SKM-1 treated with dmso at 0.1 percent for 144 hours (cell line): Measurements from ENCODE around the gene NR4A3.
"Not testable (repeated sequence)": the region's sequence is repeated elsewhere in the genome, so short reads cannot be mapped to it uniquely, and the experiment has no call there.

Experiments
- DNase-seq: peaks from one replicate; lab custom pipeline; 2025; ENCODE audit not compliant: unreplicated experiment; lab: John Stamatoyannopoulos, UW

The NR4A3 gene

DNA sequence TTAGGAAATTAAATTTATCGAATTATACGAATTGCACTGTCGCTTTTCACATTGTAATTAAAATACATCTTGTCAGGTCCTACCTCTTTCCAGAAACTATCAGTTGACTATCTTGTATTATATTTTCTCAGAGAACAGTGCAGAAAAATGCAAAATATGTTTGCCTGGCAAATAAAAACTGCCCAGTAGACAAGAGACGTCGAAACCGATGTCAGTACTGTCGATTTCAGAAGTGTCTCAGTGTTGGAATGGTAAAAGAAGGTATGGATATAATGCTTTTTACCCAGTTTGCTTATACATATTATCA lies 10.8 kb downstream of the NR4A3 start:
- DNase-seq = no peak

DNA sequence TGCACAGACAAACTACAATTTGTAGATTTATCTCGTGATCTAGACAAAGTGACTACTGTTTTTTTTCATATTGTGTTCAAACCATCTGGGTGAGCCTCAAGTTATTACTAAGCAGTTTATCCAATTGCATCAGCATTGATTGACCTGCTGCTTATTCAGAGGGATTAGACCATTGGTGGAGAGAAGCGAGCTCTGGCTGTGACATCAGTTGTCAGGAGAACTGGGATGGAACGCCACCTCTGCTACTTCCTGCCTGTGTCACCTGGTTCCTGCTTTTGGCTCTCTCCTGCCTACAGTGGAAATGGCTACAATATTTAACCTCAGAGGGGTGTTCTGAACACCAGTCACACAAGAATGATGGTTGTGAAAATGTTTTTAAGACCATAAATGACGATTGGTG lies 12.1 kb downstream of the NR4A3 start:
- DNase-seq = no peak

DNA sequence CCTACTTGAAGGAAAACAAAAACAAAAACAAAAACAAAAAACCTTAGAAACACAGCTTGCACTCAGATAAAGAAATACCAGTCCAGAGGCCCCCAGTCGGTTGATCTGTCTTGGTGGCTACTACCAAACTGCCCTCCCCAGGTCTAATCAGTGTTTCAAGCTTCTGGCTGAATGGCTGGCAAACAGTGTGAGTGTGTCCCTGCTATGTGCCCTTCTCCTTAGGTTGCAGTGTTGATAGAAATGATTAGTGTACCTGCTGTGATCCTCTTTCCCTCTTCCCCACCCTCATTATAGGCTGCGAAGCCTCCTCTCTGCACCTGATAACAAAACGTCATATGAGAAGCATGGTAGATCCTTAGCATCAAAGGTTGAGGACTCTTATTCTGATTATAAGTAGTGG lies 12.8 kb downstream of the NR4A3 start:
- no peak for DNase-seq

DNA sequence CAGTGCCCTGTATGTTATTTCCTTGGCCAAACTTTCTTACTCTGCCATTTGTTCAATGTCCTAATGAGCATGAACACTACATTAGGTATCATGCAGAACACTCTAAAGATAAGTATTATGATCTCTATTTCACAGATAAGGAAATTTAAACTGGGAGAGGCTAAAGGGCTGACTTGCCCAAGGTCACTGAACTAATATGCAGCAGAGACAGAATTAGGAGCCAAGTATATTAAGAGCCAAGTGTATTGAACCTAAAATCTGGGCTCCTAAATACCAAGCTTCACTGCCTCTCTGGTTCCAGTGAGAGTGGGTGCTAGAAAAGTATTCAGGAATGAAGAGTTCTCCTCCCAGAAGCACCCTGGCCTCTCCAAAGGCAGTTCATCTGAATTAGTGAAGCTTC lies 13.5 kb downstream of the NR4A3 start:
- no peak for DNase-seq

DNA sequence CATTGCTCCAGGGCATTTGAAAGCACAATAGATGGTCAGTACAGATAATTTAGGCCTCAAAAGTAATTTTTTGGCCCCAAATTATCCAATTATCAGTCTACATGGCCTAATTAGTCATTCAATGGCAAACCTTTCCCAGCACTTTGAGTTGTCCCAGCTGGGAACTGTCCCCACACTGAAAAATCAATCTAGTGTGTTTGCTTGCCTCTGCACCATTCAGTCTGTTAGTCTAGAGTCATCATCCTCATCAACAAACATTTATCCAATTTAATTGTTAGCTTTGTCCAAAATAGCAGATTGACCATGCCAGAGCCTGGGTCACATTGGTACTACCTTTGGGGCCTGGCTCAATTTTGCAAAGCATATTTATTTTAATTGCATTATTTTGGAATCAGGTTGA lies 13.9 kb downstream of the NR4A3 start:
- no peak for DNase-seq

DNA sequence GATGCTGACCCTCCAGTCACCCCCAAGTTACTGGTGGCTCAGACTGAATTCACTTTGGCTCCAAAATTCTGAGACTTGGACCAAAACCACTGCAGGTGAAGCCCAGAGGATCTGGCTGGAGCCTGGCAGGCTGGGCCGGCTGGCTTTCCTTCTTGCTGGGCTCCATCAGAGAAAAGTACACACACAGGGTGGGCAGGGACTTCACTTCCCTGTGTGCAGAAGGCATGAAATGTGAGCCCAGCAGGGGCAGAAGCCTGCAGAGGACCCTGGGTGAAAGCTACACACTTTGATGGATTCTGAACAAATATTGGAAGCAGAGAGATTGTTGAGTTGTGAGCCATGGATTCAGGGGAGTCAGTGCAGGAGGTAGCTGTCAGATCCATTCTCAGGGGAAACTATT lies 18.4 kb downstream of the NR4A3 start:
- no peak for DNase-seq

DNA sequence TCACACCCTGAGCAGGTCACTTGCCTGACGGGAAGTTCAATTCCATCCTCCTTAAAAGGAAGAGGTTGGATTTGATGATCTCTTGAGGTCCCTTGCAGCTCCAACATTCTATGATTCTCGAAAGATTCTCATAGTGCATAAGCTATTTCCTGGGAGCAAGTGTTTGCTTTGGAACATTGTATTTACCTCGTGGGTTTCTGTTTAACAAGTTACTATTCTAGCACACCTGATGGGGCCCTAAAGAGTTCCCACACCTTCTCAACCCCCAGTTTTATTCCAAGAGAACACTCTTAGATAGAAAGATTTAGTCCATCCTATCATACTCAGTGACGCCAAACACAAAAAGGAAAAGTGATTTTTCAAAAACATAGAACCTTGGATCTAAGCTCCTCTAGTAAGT lies 23.4 kb downstream of the NR4A3 start:
- DNase-seq = no peak

DNA sequence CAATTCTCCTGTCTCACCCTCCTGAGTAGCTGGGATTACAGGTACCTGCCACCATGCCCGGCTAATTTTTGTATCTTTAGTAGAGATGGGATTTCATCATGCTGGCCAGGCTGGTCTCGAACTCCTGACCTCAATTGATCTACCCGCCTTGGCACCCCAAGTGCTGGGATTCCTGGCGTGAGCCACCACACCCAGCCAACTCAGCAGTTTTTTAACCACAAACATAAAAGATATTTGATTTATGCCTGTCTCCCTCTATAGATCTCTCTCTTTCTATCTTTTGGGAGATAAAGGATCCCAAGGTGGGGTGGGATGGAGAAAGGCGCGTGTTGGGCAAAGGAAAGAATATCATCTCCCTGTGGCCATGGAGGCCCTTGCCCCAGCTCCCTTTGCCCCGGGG lies 26.8 kb downstream of the NR4A3 start:
- DNase-seq = no peak

DNA sequence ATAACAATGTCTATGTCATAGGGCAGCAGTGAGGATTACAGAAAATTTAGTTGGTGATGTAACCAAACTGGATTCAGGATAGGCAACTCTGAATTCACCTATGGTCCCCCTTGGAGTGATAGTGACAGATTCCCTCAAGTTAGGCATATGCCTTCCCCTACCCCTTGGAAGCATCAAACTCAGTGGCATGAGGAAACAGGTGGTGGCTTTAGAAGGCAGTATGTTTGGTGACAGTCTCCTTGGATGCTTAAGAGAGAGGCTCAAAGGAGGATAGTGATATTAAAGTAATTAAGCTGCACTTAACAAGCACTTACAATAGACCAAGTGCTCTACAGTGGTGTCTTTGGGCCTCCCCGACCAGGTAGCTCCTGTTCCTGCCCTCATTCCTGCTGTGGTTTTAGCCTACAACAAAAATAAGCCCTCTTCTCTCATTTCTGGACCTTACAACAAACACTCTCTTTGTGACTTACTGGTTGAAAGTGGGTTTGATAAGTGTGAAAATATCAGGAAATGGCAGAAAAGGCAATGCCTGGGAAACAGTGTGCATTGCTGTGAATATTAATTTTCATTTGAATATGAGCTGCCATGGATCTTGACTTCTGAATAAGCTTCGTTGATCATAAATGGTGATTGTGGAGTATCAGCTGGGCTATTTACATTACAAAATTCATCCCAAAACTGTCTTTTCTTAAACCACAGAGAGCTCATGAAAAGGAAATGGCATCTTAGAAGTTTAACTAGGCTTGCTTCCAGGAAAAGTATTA lies 29.2 kb downstream of the NR4A3 start:
- no peak for DNase-seq

DNA sequence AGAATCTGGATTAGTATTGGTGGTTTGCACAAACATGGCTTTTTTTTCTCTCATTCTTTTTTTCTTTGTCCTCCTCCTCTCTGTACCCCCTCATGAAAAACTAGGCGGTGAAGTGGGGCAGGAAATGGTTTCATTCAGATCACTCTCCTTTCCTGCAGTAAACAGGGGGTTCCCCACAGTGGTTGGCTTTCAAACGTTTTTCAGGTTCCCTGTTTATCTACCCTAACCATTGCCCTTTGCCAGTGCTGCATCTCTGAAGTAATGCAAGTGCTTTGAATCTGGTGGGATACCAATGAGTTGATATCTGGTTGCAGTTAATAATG lies 29.8 kb downstream of the NR4A3 start:
- no peak for DNase-seq

DNA sequence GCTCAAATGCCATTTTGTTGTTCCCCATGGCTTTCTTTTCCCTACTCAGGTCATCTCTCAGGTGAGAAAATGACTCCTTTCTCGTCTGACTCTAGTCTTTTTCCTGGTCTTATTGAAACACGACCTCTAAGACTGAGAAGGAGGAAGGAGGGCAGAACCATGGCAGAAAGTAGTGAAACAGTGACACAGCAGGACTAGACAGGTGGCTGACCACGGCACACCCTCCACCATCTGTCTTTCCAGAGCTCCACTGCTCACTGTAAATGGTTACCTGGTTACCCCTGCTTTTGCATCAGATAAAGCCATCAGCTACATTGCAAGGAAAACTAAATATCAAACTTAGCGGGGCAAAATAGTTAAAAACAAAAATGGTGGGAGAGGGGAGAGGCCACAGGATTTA lies 30.9 kb downstream of the NR4A3 start:
- no peak for DNase-seq

DNA sequence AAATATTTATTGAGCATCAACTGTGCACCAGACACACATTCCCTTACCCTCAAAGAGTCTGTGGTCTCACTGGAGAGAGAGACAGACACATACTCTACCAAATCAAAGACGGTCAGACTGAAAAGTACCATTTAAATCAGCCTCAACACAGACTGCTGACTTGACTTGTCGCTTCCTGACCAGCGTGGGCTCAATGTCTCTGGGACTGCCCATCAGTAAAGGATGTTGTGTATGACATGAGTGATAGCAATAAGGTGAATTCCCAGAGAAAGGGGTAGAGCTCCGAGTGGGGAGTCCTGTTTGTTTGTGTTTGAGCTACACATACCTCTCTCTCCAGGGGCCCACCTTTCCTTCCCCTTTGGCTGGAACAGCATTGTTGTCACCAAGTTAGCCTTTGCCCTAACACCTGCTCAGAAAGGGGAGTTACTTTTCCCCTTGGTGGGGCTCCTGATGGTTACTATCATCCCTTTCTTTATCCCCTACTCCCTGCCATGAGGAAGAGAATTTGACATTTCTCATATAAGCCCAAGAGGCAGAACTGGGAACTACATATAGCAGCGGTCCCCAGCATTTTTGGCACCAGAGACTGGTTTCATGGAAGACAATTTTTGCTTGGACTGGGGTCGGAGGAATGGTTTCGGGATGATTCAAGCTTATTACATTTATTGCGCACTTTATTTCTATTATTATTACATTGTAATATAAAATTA lies 33.9 kb downstream of the NR4A3 start:
- DNase-seq = no peak

DNA sequence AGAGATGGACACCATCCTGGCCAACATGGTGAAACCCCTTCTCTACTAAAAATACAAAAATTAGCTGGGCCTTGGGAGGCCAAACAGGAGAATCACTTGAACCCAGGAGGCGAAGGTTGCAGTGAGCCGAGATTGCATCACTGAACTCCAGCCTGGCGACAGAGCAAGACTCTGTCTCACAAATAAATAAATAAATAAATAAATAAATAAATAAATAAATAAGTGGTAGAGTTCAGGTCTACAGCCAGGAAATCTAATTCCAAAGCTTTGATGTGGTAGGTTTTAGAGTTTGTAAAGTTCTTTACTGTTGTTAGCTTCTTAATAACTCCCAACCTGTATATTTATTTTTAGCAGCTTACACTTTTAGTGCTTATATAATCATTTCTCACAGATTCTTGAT lies 35.9 kb downstream of the NR4A3 start:
- not testable (repeated sequence) for DNase-seq

DNA sequence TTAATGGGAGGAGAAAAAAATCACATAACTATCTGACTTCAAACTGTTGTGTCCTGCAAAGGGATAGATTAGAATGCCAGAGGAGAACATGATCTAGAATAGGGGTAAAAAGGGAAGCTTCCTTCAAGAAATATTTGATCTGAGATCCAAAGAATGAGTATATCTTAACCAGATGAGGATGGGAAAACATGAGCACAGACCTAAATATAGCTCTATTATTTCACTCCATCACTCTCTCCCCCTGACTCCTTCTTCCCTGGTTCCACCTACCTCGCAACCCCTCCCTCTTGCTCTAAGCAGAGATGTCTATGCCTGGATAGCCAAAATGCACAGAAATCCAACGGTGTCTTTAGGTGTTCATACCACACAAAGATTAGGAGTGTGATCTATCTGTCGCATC lies 36.4 kb downstream of the NR4A3 start:
- no peak for DNase-seq

DNA sequence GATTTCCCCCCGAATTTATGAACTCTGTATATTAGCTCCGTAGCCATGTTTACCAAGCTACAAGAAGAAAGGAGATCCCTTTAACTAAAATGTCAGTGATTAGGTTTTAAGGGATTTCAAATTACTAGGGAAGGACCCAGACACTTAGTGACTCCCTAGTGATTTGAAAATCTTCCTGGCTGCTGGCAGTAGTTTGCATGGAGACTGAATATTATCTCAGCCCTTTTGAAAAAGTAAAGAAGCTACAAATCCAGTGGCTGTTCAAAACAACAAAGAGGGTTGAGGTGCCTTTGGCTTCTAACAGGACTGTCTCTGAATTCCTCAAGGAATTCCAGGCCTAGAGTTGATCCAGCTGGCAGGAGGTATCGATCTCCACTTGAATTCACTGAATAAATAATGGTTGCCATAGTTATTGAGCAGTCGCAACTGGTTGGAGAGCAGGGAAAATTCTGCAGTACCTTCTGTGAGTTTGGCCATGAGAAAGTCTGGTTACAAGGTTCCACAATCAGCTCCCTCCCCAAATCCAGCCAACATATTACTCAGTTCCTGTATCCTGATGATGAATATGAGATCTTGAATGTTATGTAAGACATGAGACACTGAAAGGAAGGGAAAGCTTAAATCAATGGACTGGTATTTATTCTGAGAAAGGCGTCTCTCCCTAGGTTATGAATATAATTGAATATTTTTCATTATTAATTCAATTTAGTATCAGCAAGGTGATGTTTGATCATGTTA lies 37.7 kb downstream of the NR4A3 start:
- DNase-seq = no peak

DNA sequence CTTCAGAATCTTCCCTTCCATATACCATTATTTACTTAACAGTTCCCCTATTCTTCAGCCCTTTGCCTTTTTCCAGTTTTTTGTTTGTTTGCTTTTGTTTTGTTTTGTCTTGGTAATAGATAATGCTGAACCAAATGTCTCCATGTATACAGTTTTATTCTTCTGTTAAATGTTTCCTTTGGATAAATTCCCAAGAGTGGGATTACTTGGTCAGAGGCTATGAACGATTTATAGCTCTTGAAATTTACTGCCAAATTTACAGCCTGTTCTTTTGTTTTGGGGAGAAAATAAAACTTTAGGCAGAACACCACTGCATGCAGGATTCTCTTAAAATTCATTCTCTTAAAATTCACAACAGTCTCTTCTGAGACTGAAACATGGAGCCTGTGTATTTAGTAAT lies 38.6 kb downstream of the NR4A3 start:
- no peak for DNase-seq

DNA sequence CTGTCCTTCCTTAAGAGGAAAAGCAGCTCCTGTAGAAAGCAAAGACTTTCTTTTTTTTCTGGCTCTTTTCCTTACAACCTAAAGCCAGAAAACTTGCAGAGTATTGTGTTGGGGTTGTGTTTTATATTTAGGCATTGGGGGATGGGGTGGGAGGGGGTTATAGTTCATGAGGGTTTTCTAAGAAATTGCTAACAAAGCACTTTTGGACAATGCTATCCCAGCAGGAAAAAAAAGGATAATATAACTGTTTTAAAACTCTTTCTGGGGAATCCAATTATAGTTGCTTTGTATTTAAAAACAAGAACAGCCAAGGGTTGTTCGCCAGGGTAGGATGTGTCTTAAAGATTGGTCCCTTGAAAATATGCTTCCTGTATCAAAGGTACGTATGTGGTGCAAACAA lies 42.3 kb downstream of the NR4A3 start:
- no peak for DNase-seq

DNA sequence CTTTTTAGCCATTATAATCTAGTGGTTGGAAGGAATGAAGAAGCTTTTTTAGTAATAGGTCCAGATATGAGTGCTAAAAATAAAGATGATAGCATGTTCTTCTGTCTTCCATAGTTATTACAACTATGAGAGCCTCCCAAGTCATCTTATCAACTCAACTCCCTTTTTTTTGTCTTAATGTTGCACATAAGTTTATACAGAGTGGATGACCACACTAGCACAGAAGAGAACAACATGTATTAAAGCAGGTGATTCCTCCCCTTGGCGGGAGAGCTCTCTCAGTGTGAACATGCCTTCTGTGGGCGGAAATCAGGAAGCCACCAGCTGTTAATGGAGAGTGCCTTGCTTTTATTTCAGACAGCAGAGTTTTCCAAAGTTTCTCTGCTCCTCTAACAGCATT lies 44.7 kb downstream of the NR4A3 start:
- DNase-seq = no peak

DNA sequence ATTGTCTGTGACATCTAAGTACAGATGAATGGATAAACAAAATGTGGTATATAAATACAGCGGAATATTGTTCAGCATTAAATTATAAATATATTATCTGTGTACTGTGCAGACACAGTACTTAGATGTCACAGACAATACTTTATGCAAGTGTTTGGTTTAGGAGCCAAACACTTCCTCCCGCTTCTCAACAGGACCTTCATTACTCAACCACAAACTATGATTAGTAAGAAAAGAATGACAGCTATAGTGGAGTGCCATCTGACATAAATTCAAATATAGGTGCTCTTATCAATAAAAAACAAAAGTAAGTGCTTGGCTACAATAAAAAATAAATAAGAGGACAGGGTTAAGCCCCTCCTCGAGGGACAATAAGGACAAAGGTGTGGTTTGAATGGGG lies 45.9 kb downstream of the NR4A3 start:
- DNase-seq = no peak

DNA sequence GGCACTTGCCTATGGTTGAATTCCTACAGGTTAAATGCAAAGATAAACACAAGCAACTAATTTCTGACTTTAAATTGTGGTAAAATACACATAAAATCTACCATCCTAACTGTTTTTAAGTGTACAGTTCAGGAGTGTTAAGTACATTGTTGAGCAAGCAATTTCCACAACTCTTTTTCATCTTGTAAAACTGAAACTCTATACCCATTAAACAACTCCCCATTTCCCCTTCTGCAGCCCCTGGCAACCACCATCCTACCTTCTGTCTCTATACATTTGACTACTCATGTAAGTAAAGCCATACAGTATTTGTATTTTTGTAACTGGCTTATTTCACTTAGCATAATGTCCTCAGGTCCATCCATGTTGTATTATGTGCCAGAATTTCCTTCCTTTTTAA lies 46.3 kb downstream of the NR4A3 start:
- no peak for DNase-seq

DNA sequence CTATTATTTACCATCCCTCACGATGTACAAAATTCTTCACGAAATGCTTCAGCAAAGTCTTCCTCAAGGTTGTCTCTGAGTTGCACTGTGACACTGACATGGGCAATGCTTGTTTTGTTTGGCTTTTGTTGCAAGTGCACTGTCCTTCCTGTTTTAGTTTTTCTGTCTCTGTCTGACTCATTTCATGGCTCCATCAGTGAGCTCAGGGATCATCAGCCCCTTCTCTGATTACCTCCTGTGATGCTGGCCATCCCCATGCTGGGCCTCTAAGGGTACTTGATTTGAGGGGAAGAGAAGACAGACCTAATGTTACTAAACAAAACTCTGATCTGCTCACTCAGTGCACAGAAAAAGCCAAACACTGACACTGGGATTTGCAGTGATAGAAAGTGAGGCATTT lies 47.2 kb downstream of the NR4A3 start:
- DNase-seq = no peak

DNA sequence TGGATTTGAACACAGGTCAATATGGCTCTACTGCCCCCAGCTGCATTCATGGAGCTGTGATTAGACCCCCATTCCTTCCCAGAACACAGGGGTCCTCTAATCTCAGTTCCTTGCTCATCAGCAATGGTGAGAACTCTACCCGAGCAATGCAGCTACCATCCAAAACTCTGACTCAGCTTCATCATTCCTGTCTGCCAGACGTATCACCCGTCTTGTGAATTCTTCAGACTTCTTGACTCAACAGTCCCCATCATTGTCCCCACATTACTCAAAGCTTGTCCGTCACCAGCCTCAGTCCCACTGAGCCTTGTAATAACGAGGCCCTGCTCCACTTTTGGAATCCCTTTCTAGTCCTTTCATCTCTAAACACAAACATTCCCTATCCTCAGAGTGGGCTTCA lies 48.4 kb downstream of the NR4A3 start:
- no peak for DNase-seq

DNA sequence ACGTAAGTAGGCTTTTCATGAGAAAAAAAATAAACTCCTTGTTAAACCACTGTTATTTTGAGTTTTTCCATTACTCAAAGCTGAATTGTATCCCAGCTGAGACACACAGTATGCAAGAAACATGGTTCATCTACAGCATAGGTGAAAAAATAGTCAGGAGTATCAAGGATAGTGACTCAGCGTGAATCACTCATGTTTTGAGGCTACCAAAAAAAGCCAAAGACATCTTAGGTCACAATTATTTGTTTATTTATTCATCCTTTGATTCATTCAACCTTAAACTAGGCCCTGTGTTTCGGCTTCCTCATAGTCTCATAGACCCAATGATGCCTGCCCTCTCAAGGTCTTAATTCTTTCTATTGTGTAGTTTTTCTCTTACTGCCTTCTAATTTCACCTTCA lies 51.8 kb downstream of the NR4A3 start:
- no peak for DNase-seq
